ENCODE measurements around the gene KRT82. TPM values are rescaled to one million over a fixed set of nuclear protein-coding genes. Genes with fewer than 3 reads are reported as not detected.

The KRT82 gene
- total and polyA plus RNA-seq, 11 donors = not detected

GRCh38 chr12:52385226-52385702, 20.9 kb downstream of the KRT82 start, which contains the start of gene KRT84:
Gene KRT84, minus strand, starts transcription at chr12:52385652. Its CDS starts 67 bp downstream, at chr12:52385585.
- TF ChIP-seq CTCF (IDR thresholded peaks at IDR 0.05) (no peak), POLR2A (IDR thresholded peaks at IDR 0.05) (no peak)
- DNase-seq (no peak), ATAC-seq (no peak)
- H3K9me3 ChIP-seq = no peaks in the 10 kb centered on the region
- H3K4me3 ChIP-seq = no peak within 1 kb of the TSS
- no peaks in the 10 kb centered on the region for H3K36me3 ChIP-seq
- H3K4me1 ChIP-seq = peaks cover 0 to 4% (median 0%) of the 10 kb centered on the region in 12 donors
- intact Hi-C loops (cut with DNase I) = loop anchor here in 1 of 10 donors (10.0 kb wide), 1 partner anchor 120 kb away; no protein-coding TSS in a partner anchor
- WGBS, 4 donors = 94 to 99% (median 97%) methylated on average over 6 to 11 of the region's 11 CpGs
- peaks cover 0 to 10% (median 0%) of the 10 kb centered on the region in 9 donors for H3K27me3 ChIP-seq
- no peak within 1 kb of the TSS for H3K27ac ChIP-seq

DNA sequence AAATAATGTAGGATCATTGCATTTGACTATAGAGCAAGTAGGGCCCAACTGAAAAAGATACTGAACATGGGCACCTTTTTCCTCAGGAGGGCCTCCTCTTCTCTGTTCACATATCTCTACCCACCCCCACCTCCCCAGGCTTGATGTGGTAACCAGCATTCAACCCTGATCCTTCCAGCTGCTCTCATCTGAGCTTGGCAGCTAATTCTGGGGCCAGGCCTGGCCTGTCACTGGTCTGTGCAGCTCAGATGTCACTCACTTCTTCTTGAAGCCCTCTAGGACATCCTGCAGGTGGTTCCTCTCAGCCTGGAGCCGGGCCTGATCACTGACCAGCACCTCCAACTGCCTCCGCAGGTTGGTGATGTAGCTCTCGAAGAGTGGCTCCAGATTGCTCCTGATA, 22.8 kb downstream of the KRT82 start:
- Histone ChIP-seq H3K27ac (no peak overlapping the region), H3K4me3 (no peak overlapping the region), H3K4me1 (no peaks in the 10 kb centered on the region), H3K36me3 (no peaks in the 10 kb centered on the region), H3K27me3 (peaks cover 0 to 10% (median 0%) of the 10 kb centered on the region in 9 donors), H3K9me3 (no peaks in the 10 kb centered on the region)
- intact Hi-C loops (cut with DNase I) = loop anchor here in 1 of 10 donors (10.0 kb wide), 1 partner anchor 121 kb away; no protein-coding TSS in a partner anchor
- 85 to 91% (median 89%) methylated on average over 3 of the region's 3 CpGs for WGBS, 4 donors
- no peak for DNase-seq
- TF ChIP-seq CTCF (IDR thresholded peaks at IDR 0.05) (no peak), POLR2A (IDR thresholded peaks at IDR 0.05) (no peak)
- ATAC-seq = no peak

DNA sequence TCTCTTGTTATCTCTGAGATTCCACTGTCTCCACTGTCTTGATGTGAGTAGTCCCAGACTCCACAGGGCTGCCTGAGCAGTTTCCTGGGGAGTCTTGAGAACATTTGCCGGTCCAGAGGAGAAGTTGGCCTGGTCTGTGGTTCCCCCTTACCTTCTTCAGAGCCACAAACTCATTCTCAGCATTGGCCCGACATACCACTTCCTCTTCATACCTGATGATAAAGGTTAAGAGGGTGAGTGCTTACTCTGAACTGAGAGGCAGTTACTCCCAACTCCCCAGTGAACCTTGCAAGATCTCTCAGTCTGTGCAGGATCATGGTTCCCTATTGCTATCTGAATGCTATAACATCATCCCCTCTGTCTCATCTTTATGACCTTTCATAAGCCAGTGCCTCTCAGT, 23.3 kb downstream of the KRT82 start:
- ATAC-seq (no peak), DNase-seq (no peak)
- intact Hi-C loops (cut with DNase I) = loop anchor here in 1 of 10 donors (10.0 kb wide), 1 partner anchor 122 kb away; no protein-coding TSS in a partner anchor
- H3K4me3 ChIP-seq = no peak overlapping the region
- H3K27ac ChIP-seq = no peak overlapping the region
- no peaks in the 10 kb centered on the region for H3K36me3 ChIP-seq
- H3K27me3 ChIP-seq = peaks cover 0 to 15% (median 0%) of the 10 kb centered on the region in 9 donors
- WGBS, 4 donors = 64 to 95% (median 76%) methylated on average over 2 of the region's 2 CpGs
- no peak for TF ChIP-seq CTCF (IDR thresholded peaks at IDR 0.05)
- no peak for TF ChIP-seq POLR2A (IDR thresholded peaks at IDR 0.05)
- H3K4me1 ChIP-seq = no peaks in the 10 kb centered on the region
- no peaks in the 10 kb centered on the region for H3K9me3 ChIP-seq

- no peak for DNase-seq
- H3K9me3 ChIP-seq = no peaks in the 10 kb centered on the region
- TF ChIP-seq POLR2A (IDR thresholded peaks at IDR 0.05) = no peak
- TF ChIP-seq CTCF (IDR thresholded peaks at IDR 0.05) = no peak
- no peak for ATAC-seq
- no peaks in the 10 kb centered on the region for H3K36me3 ChIP-seq
- peaks cover 0 to 20% (median 0%) of the 10 kb centered on the region in 9 donors for H3K27me3 ChIP-seq
- no peaks in the 10 kb centered on the region for H3K4me1 ChIP-seq
- intact Hi-C loops (cut with DNase I) = loop anchor here in 1 of 10 donors (10.0 kb wide), 1 partner anchor 124 kb away; no protein-coding TSS in a partner anchor
- 88 to 95% (median 91%) methylated on average over 8 of the region's 8 CpGs for WGBS, 4 donors
- H3K4me3 ChIP-seq = no peak overlapping the region
- H3K27ac ChIP-seq = no peak overlapping the region
These were observed 24.9 kb downstream of the KRT82 start for GRCh38 chr12:52381206-52381605.
